ENCODE measurements around the gene IGDCC3.

The IGDCC3 gene

DNA sequence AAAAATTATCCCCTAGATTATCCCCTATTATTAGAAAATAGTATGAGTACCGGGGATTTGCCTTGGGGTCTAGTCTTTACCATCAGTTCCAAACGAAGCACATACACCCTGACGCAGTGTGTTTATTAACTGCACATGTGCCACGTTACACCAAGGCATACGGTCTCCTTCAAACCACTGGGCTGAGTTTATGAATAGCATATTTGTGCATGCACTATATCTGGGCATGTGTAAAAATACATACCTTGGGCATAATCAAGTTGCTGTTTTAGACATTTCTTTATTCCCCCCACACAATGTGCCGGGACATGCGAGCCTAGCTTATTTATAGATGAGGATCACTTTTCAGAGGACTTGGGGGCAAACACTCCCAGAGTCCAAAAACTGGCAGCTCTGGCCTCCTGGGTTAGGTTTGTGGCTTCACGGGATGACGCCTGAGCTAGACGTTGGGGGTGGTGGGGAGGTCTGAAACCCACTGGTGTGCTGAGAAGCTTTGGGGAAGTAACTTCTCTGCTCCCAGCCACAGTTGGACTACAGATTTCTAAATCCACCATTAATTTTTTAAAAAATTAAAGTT, 28.7 kb upstream of the IGDCC3 start:
- TF ChIP-seq, protein P1, sequence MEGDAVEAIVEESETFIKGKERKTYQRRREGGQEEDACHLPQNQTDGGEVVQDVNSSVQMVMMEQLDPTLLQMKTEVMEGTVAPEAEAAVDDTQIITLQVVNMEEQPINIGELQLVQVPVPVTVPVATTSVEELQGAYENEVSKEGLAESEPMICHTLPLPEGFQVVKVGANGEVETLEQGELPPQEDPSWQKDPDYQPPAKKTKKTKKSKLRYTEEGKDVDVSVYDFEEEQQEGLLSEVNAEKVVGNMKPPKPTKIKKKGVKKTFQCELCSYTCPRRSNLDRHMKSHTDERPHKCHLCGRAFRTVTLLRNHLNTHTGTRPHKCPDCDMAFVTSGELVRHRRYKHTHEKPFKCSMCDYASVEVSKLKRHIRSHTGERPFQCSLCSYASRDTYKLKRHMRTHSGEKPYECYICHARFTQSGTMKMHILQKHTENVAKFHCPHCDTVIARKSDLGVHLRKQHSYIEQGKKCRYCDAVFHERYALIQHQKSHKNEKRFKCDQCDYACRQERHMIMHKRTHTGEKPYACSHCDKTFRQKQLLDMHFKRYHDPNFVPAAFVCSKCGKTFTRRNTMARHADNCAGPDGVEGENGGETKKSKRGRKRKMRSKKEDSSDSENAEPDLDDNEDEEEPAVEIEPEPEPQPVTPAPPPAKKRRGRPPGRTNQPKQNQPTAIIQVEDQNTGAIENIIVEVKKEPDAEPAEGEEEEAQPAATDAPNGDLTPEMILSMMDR (IDR thresholded peaks at IDR 0.05; ENCODE audit: insufficient read depth, low read depth, low read length, missing control alignments) = no peak
- no peak for DNase-seq (ENCODE audit: low read depth)
- H3K4me3 ChIP-seq (ENCODE audit: low read depth, low read length) = no peak overlapping the region

DNA sequence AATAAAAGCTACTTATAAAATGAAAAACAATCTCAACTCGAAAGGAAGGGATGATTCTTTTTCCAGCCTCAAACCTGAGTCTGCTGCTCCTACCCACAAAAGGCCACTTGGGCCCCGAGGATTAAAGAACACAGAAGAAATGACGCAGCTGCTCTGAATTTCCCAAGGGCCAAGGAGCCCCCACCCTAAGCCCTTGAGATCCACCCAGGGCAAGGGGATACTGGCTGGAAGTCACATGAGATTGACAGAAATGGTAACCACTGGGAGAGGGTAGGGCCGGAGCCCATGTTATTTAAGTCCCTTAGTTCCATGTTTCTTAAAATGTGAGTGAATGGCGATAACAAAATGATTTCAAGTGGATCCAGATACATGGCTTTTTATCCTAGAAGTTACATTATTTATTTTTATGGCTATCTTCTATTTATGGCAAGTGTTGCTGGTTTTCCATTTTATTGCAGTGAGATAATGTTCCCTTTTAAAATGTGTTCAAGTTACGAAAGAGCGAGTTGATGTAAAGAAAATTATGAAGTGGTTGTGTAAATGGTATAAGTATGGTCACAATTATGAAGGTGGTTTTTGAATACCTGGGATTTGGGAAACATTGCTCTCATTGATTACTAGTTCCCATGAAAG, 28.1 kb upstream of the IGDCC3 start:
- DNase-seq (ENCODE audit: low read depth) = no peak
- H3K4me3 ChIP-seq (ENCODE audit: low read depth, low read length) = no peak overlapping the region
- TF ChIP-seq, protein P1 (IDR thresholded peaks at IDR 0.05; ENCODE audit: insufficient read depth, low read depth, low read length, missing control alignments) = no peak

DNA sequence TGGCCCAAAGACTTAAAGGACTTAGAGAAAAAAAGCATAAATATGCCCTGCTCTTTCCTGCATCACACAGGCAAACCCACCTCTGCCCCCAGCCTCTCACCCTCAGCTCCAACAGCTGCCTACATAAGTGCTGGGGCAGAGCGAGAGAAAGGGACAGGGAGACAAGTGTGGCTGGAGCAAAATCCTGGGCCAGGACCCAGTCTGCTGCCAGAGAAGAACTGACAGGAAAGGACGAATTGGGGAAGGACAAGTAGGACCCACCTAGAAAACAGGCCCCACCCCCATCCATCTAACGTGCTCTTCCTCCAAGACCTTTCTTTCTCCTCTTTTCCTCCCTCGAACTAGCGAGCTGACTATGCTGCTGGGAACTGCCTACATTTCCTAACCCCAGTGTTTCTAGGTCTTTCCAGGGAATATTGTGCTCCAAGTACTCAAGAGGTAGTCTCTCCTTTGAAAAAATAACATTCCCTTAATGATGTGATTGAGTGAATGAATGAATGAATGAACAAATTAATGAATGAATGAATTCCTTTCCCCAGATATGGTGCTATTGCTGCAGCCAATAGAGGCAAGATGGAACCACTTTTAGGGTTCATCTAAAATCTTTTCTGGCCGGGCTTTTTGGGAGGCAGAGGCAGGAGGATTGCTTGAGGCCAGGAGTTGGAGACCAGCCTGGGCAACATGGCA, 26.5 kb upstream of the IGDCC3 start:
- no peak for DNase-seq (ENCODE audit: low read depth)
- TF ChIP-seq, protein P1 (IDR thresholded peaks at IDR 0.05; ENCODE audit: insufficient read depth, low read depth, low read length, missing control alignments) = no peak
- H3K4me3 ChIP-seq (ENCODE audit: low read depth, low read length) = no peak overlapping the region

DNA sequence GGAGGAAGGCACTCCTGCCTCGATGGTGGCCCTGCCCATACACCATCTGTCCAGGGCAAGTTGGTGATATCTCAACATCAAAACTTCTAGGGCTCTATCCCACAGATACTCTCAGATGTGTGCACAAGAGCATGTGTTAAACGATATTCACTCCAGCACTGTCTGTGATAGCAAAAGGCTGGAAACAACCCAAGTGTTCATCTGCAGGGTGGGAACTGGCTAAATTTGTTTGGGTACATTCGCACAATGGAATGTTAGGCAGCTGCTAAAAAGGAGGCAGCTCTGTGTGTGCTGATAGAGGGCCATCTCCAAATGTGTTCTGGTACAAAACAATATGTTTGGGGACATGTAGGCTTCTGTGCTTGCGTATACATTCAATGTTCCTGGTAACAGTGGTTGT, 25.2 kb upstream of the IGDCC3 start:
- DNase-seq (ENCODE audit: low read depth) = no peak
- TF ChIP-seq, protein P1 (IDR thresholded peaks at IDR 0.05; ENCODE audit: insufficient read depth, low read depth, low read length, missing control alignments) = no peak
- H3K4me3 ChIP-seq (ENCODE audit: low read depth, low read length) = no peak overlapping the region

DNA sequence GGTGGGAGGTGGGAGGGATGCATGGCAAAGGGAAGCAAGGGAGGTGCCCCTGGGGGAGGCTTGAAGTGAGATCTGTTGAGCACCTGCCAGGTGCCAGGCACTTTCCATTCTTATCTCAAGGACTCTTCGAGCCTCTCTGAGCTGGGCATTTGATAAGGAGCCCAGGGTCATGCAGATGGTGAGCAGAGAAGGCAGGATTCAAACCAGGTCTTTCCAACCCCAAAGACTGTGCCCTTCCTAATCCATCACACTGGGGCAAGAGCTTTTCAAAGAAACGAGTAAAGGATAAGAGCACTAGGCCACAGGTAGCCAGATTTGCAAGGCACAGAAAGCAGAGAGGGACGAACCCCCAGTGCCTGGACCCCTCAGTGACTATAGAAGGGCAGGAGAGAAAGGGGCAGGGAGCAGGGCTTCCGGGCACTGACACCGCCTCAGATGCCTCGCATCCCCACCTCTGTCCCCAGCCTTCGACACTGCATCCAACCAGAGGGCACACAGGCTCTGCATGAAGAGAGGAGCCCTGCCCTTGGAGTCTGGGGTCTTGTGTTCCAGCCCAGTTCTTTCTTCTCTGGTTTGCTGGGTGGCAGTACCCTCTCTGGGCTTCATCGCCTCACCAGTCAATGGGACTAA, 23.9 kb upstream of the IGDCC3 start:
- DNase-seq (ENCODE audit: low read depth) = no peak
- no peak overlapping the region for H3K4me3 ChIP-seq (ENCODE audit: low read depth, low read length)
- TF ChIP-seq, protein P1 (IDR thresholded peaks at IDR 0.05; ENCODE audit: insufficient read depth, low read depth, low read length, missing control alignments) = no peak

DNA sequence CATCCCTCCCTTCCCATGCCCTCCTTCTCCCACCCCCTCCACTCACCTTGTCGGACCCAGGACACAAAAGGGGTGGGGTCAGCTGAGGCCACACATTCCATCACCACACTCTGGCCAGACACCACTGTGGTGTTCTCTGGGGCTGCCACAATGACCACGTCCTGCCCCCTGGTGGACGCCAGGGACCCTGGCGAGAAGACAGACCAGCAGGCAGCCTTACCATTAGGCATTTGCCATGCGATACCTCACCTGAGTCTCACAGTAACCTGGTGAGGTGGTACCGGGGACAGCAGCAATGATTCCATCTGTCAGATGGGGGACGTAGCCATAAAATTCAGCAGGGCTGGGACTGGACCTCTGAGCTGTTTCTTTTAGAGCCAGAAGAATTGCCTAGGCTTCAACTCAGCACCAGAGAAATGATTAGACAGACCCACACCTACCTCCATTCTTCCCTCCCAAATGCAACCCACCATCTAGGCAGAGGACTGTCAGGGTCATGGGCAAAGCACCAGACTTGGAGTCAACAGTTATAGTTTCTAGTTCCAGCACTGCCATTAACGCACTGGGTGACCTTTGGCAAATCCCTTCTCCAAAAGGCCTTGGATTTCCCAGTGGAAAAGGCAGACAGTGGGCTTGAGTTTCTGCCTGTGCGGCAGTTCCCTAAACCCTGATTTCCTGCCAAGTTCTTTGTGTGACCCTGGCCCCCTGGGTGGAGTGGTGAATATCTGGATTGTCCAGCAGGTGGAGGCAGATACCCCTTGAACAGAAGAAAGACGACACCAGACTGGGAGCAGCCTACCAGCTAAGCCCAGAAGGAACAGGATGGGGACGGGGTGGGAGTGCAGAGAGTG, 23.2 kb upstream of the IGDCC3 start:
- H3K4me3 ChIP-seq (ENCODE audit: low read depth, low read length) = no peak overlapping the region
- DNase-seq (ENCODE audit: low read depth) = peak; percentile 63
- TF ChIP-seq, protein P1 (IDR thresholded peaks at IDR 0.05; ENCODE audit: insufficient read depth, low read depth, low read length, missing control alignments) = peak; percentile 87
